K562 (cell line): ENCODE measurements around the gene CDIPT. TPM values are rescaled to one million over a fixed set of nuclear protein-coding genes. Genes with fewer than 3 reads are reported as not detected.

Experiments
- ATAC-seq: fragments of 200-7000 bp; cut with Tn5 transposase; 3 replicates; pipeline ENCODE4 v1.9.1; 2020; ENCODE audit warnings: moderate library complexity
- BruUV-seq: library from RNA; stranded (reverse); fragments of 400-500 nt; replicated peaks from 2 replicates; lab custom pipeline; 2021; lab: Mats Ljungman, UMichigan
- CTCF ChIA-PET: fragments of 300-600 bp; formaldehyde crosslinking; extraction: SDS; loops from one replicate; lab custom pipeline; 2021; ENCODE audit warnings: low intra/inter-chr PET ratio; lab: Yijun Ruan, JAX
- POLR2A ChIA-PET: fragments of 300-600, 350-650 bp; sonication (Branson Sonifier 250); formaldehyde crosslinking; extraction: SDS; loops from one replicate; lab custom pipeline; 2021; ENCODE audit warnings: antibody characterized with exemption, inconsistent platforms; lab: Yijun Ruan, JAX
- DNase-seq, 4 experiments: peaks; one replicate each; pipeline versions ENCODE4 v3.0.0 to v3.0.0-alpha.2; 2011 to 2018; ENCODE audit warnings: low spot score in 3 of 4, mixed read lengths in 3 of 4; ENCODE audit errors: extremely low read depth in 1 of 4
- FAIRE-seq: peaks from 2 replicates; lab custom pipeline; 2011; peaks lifted over from hg19 to GRCh38; lab: Jason Lieb, UNC
- H2AFZ ChIP-seq: 2 replicates; pipeline ENCODE4 v1.6.0; 2011; ENCODE audit warnings: low read depth, low read length, control low read depth, inconsistent platforms
- H3K27ac ChIP-seq: fragments of 200-600 bp; 3 replicates; pipeline ENCODE4 v1.8.0; 2011; ENCODE audit warnings: low read depth, mild to moderate bottlenecking, control low read depth, inconsistent platforms, low read length, moderate library complexity, mixed read lengths; ENCODE audit errors: extremely low read depth
- H3K27me3 ChIP-seq, 2 experiments: fragments of 300-600 bp in 1 of 2; 2 replicates in 1 of 2; 3 replicates in 1 of 2; pipeline versions ENCODE4 v1.6.0 to v1.8.0; 2011; ENCODE audit warnings: inconsistent platforms in 2 of 2, low read length in 2 of 2, mild to moderate bottlenecking in 1 of 2, mixed read lengths in 1 of 2, moderate library complexity in 1 of 2; ENCODE audit not compliant: control insufficient read depth in 2 of 2, insufficient read depth in 2 of 2
- H3K36me3 ChIP-seq: fragments of 300-600 bp; 3 replicates; pipeline ENCODE4 v1.8.0; 2011; ENCODE audit warnings: mild to moderate bottlenecking, low read length, inconsistent platforms; ENCODE audit not compliant: control insufficient read depth, insufficient read depth
- H3K4me1 ChIP-seq, 2 experiments: fragments of 200-600 bp in 1 of 2; replicated peaks in 1 of 2; 2 replicates in 1 of 2; 3 replicates in 1 of 2; pipeline versions ENCODE4 v1.5.1 to v1.8.0; 2011; ENCODE audit warnings: inconsistent platforms in 2 of 2, low read length in 2 of 2, mild to moderate bottlenecking in 1 of 2, mixed read lengths in 1 of 2, moderate library complexity in 1 of 2; ENCODE audit not compliant: control insufficient read depth in 2 of 2, insufficient read depth in 2 of 2
- H3K4me2 ChIP-seq: 2 replicates; pipeline ENCODE4 v1.6.1; 2011; ENCODE audit warnings: low read length, control low read depth, inconsistent platforms, mixed read lengths; ENCODE audit not compliant: insufficient read depth
- H3K4me3 ChIP-seq: fragments of 200-600 bp; sonication (generic), shearing (Covaris generic); 2 replicates; pipeline ENCODE4 v1.5.1; 2016; ENCODE audit warnings: control low read depth, inconsistent platforms
- H3K79me2 ChIP-seq: fragments of 200-600 bp; 3 replicates; pipeline ENCODE4 v1.8.0; 2011; ENCODE audit warnings: low read length, inconsistent platforms; ENCODE audit not compliant: control insufficient read depth, insufficient read depth
- H3K9ac ChIP-seq, 2 experiments: 2 replicates each; pipeline versions ENCODE4 v1.6.0 to v1.6.1; 2011; ENCODE audit warnings: low read depth in 2 of 2, low read length in 2 of 2, control low read depth in 1 of 2, inconsistent platforms in 1 of 2, mild to moderate bottlenecking in 1 of 2, mixed read lengths in 1 of 2; ENCODE audit not compliant: insufficient read depth in 1 of 2
- H3K9me1 ChIP-seq: one replicate; pipeline ENCODE4 v1.6.0; 2011; ENCODE audit warnings: inconsistent platforms, mild to moderate bottlenecking, low read length, moderate library complexity; ENCODE audit not compliant: control insufficient read depth, insufficient read depth
- H3K9me3 ChIP-seq: replicated peaks from 2 replicates; pipeline ENCODE4 v1.5.1; 2011; ENCODE audit warnings: low read depth, low read length, inconsistent platforms; ENCODE audit not compliant: control insufficient read depth, insufficient read depth
- H4K20me1 ChIP-seq: replicated peaks from 2 replicates; pipeline ENCODE4 v1.6.1; 2011; ENCODE audit warnings: low read length, inconsistent platforms, mixed read lengths; ENCODE audit not compliant: control insufficient read depth, insufficient read depth
- ARID3B ChIP-seq: fragments of 250-450 bp; sonication (Bioruptor Pico); IDR thresholded peaks from 2 replicates; pipeline ENCODE4 v1.4.0; 2020; ENCODE audit warnings: borderline replicate concordance
- ETV1 ChIP-seq: fragments of 450-650 bp; conservative IDR thresholded peaks from 2 replicates; pipeline ENCODE4 v1.6.1; 2016; ENCODE audit warnings: missing genetic modification characterization, control low read depth, low read depth, missing compliant biosample characterization
- HES1 ChIP-seq: fragments of 450-650 bp; IDR thresholded peaks from 2 replicates; pipeline ENCODE4 v1.6.1; 2016; ENCODE audit warnings: low read depth, mild to moderate bottlenecking, moderate library complexity
- ZC3H8 ChIP-seq: fragments of 450-650 bp; IDR thresholded peaks from 2 replicates; pipeline ENCODE4 v1.6.1; 2017
- WGBS: fragments of 100-300 bp; shearing (Covaris generic); methylation state at CpG from one replicate; pipeline ENCODE4 v1.1.6; 2016; ENCODE audit warnings: low coverage, mixed read lengths; ENCODE audit not compliant: insufficient coverage; ENCODE audit errors: missing lambda C conversion rate; 5-methylcytosine and 5-hydroxymethylcytosine counted together
- in situ Hi-C: fragments of 300-500 bp; cut with MboI; formaldehyde crosslinking; loops from 4 replicates; pipeline ENCODE4 v1.15.0; 2018; ENCODE audit warnings: inconsistent platforms, mixed read lengths
- intact Hi-C: fragments of 100-400 bp; cut with micrococcal nuclease; formaldehyde crosslinking; loops from 2 replicates; pipeline ENCODE4 v1.14.2; 2022
- polyA plus RNA-seq, 8 experiments: library from polyadenylated mRNA; depleted of rRNA in 4 of 8; stranded (reverse) in 5 of 8; unstranded in 3 of 8; fragments of >200 nt; fragmentation: Nextera tagmentation in 2 of 8; fragmentation: Illumina TruSeq in 1 of 8; extraction: Ambion mirVana in 2 of 8; extraction: Trizol in 1 of 8; gene quantifications; 2 replicates each; pipeline versions ENCODE4 v1.2.1 to v1.2.3, GENCODE V29; 2011 to 2014; ENCODE audit warnings: inconsistent platforms in 1 of 8, missing spikeins in 1 of 8
- total RNA-seq, 7 experiments: library from RNA; depleted of rRNA in 6 of 7; stranded (reverse); fragments of >200 nt in 6 of 7; fragmentation: Illumina TruSeq in 2 of 7; extraction: Trizol in 2 of 7; gene quantifications; 2 replicates each; pipeline versions ENCODE4 v1.2.1 to v1.2.3, GENCODE V29; 2011 to 2021; ENCODE audit warnings: low replicate concordance in 1 of 7

CDIPT gene
- total and polyA plus RNA-seq, 9 of the 15 experiments (the other 6 are each of a cell fraction or from before 2014, with no cell fraction given), result 1.3 to 37.0 (median 23.0) TPM

GRCh38 chr16:29831490-29831889 is 31.5 kb downstream of the CDIPT start:
- Histone ChIP-seq H3K9me3 (no peaks in the 10 kb centered on the region), H4K20me1 (no peaks in the 10 kb centered on the region), H3K4me1 (peaks cover 0 to 6% of the 10 kb centered on the region in 2 experiments; a peak in 2 of 5 replicates), H3K9ac (no peak overlapping the region), H3K4me3 (no peak overlapping the region), H3K36me3 (no peaks in the 10 kb centered on the region), H3K9me1 (no peaks in the 10 kb centered on the region), H3K79me2 (no peaks in the 10 kb centered on the region), H2AFZ (no peak overlapping the region), H3K27ac (no peak overlapping the region), H3K27me3 (peaks cover 2 to 13% of the 10 kb centered on the region in 2 experiments; a peak in 3 of 5 replicates), H3K4me2 (no peak overlapping the region)
- BruUV-seq, result no TSS peak
- in situ Hi-C loops, result no loop called here
- ChIA-PET POLR2A (no interaction called here), CTCF (no interaction called here)
- ATAC-seq (no peak), FAIRE-seq (no peak), DNase-seq (no peak)
- intact Hi-C loops, result no loop called here
- WGBS, result 8% methylated on average over 2 of the region's 2 CpGs
- TF ChIP-seq ETV1 (tag) (no peak), HES1 (no peak), ARID3B (CRISPR knock-in tag) (no peak), ZC3H8 (no peak)
